ENCODE data around the gene DPAGT1. TPM values are rescaled to one million over a fixed set of nuclear protein-coding genes. Genes with fewer than 3 reads are reported as not detected.
"Not testable (repeated sequence)": the region's sequence is repeated elsewhere in the genome, so short reads cannot be mapped to it uniquely, and the experiment has no call there.

DPAGT1 gene
- total RNA-seq, 3 donors from 2014 or later: 36.9 to 48.2 (median 39.5) TPM

GRCh38 chr11:119103793-119104192, 2.1 kb upstream of the DPAGT1 start:
- ATAC-seq (no peak), DNase-seq (no peak)
- peaks cover 30% of the 10 kb centered on the region for H3K4me1 ChIP-seq (ENCODE audit: low read depth)
- H3K9me3 ChIP-seq: no peaks in the 10 kb centered on the region
- H3K36me3 ChIP-seq (ENCODE audit: low read depth): no peaks in the 10 kb centered on the region
- intact Hi-C loops (cut with DNase I, micrococcal nuclease): no loop called here
- TF ChIP-seq CTCF (IDR thresholded peaks at IDR 0.05): no peak
- H3K4me3 ChIP-seq: no peak overlapping the region

- intact Hi-C loops (cut with DNase I, micrococcal nuclease); ATAC-seq; H3K4me3 ChIP-seq; H3K9me3 ChIP-seq; H3K36me3 ChIP-seq (ENCODE audit: low read depth): not testable (repeated sequence)
- H3K4me1 ChIP-seq (ENCODE audit: low read depth): peaks cover 24% of the 10 kb centered on the region
- peak in 1 of 3 donors; percentile 36 for DNase-seq
Measured at GRCh38 chr11:119103161-119103664, 1.6 kb upstream of the DPAGT1 start.

- Histone ChIP-seq H3K9me3 (no peaks in the 10 kb centered on the region), H3K4me3 (peak overlapping the region; percentile 78), H3K36me3 (ENCODE audit: low read depth) (no peaks in the 10 kb centered on the region), H3K4me1 (ENCODE audit: low read depth) (peaks cover 22% of the 10 kb centered on the region)
- intact Hi-C loops (cut with DNase I, micrococcal nuclease): no loop called here
- DNase-seq (peak in 1 of 3 donors; percentile 78), ATAC-seq (peak; percentile 23)
- no peak for TF ChIP-seq CTCF (IDR thresholded peaks at IDR 0.05)
Measured at GRCh38 chr11:119100994-119101758, 477 bp downstream of the DPAGT1 start.

- Histone ChIP-seq H3K36me3 (ENCODE audit: low read depth) (no peaks in the 10 kb centered on the region), H3K4me1 (ENCODE audit: low read depth) (peaks cover 22% of the 10 kb centered on the region), H3K9me3 (no peaks in the 10 kb centered on the region), H3K4me3 (no peak overlapping the region)
- intact Hi-C loops (cut with DNase I, micrococcal nuclease): no loop called here
- no peak for TF ChIP-seq CTCF (IDR thresholded peaks at IDR 0.05)
- no peak for ATAC-seq
- DNase-seq: peak in 1 of 3 donors; percentile 20
Measured at GRCh38 chr11:119100246-119100970, 1.2 kb downstream of the DPAGT1 start.

- ATAC-seq (no peak), DNase-seq (no peak)
- Histone ChIP-seq H3K4me3 (no peak overlapping the region), H3K36me3 (ENCODE audit: low read depth) (no peaks in the 10 kb centered on the region), H3K4me1 (ENCODE audit: low read depth) (peaks cover 22% of the 10 kb centered on the region), H3K9me3 (no peaks in the 10 kb centered on the region)
- no peak for TF ChIP-seq CTCF (IDR thresholded peaks at IDR 0.05)
- intact Hi-C loops (cut with DNase I, micrococcal nuclease): no loop called here
Measured at GRCh38 chr11:119099711-119100110, 1.9 kb downstream of the DPAGT1 start.
